ENCODE measurements around the gene TSNAXIP1.
A peak's percentile ranks its signal among the peaks of the same experiment; 100 is the strongest.
"Not testable (repeated sequence)": the region's sequence is repeated elsewhere in the genome, so short reads cannot be mapped to it uniquely, and the experiment has no call there.

The TSNAXIP1 gene

GRCh38 chr16:67864044-67864443, 57.4 kb downstream of the TSNAXIP1 start:
- DNase-seq: not testable (repeated sequence)

GRCh38 chr16:67864594-67864993, 57.9 kb downstream of the TSNAXIP1 start:
- DNase-seq: no peak

- DNase-seq: no peak
Observed at GRCh38 chr16:67865318-67865717, 58.6 kb downstream of the TSNAXIP1 start.

GRCh38 chr16:67868290-67868689, 61.6 kb downstream of the TSNAXIP1 start:
- no peak for DNase-seq

- DNase-seq: no peak
Observed at GRCh38 chr16:67869653-67870052, 63.0 kb downstream of the TSNAXIP1 start.

GRCh38 chr16:67871256-67871655, 64.6 kb downstream of the TSNAXIP1 start:
- no peak for DNase-seq

- no peak for DNase-seq
Observed at GRCh38 chr16:67872131-67872630, 65.5 kb downstream of the TSNAXIP1 start.

GRCh38 chr16:67872631-67873434, 66.1 kb downstream of the TSNAXIP1 start, which contains the start of gene EDC4:
Gene EDC4, plus strand, starts transcription at chr16:67873052. Its CDS starts 210 bp downstream, at chr16:67873262.
- peak; percentile 89 to 91 for DNase-seq

GRCh38 chr16:67873435-67874370, 67.0 kb downstream of the TSNAXIP1 start:
- DNase-seq: peak in 1 of 2 donors; percentile 22

GRCh38 chr16:67874372-67874771, 67.7 kb downstream of the TSNAXIP1 start:
- no peak for DNase-seq

- no peak for DNase-seq
Observed at GRCh38 chr16:67877064-67877463, 70.4 kb downstream of the TSNAXIP1 start.
